Inflammatory macrophage (primary cell): Measurements from ENCODE around the gene SLC1A2.

ENCODE experiments used
- DNase-seq, 2 donors: peaks; one replicate each; pipeline ENCODE4 v3.0.0-alpha.2; 2020 to 2022

SLC1A2 gene

GRCh38 chr11:35412285-35412684, 7.1 kb downstream of the SLC1A2 start:
- peak in 1 of 2 donors; percentile 14 for DNase-seq

- DNase-seq: no peak
These were observed 12.3 kb downstream of the SLC1A2 start for GRCh38 chr11:35407041-35407440.

GRCh38 chr11:35404388-35404775, 15.0 kb downstream of the SLC1A2 start:
- DNase-seq: peak; percentile 59 to 61

GRCh38 chr11:35403765-35404387, 15.5 kb downstream of the SLC1A2 start:
- no peak for DNase-seq

GRCh38 chr11:35402751-35403660, 16.4 kb downstream of the SLC1A2 start:
- DNase-seq: no peak

- DNase-seq: no peak
These were observed 20.5 kb downstream of the SLC1A2 start for GRCh38 chr11:35398881-35399280.

GRCh38 chr11:35394941-35395340, 24.4 kb downstream of the SLC1A2 start:
- no peak for DNase-seq

GRCh38 chr11:35393098-35393497, 26.3 kb downstream of the SLC1A2 start:
- no peak for DNase-seq

- peak; percentile 83 to 88 for DNase-seq
These were observed 27.3 kb downstream of the SLC1A2 start for GRCh38 chr11:35391922-35392688.

GRCh38 chr11:35390737-35391682, 28.3 kb downstream of the SLC1A2 start:
- peak; percentile 83 to 84 for DNase-seq

GRCh38 chr11:35389897-35390465, 29.4 kb downstream of the SLC1A2 start:
- DNase-seq: peak; percentile 54 to 75

GRCh38 chr11:35389112-35389511, 30.2 kb downstream of the SLC1A2 start:
- no peak for DNase-seq

GRCh38 chr11:35388061-35388460, 31.3 kb downstream of the SLC1A2 start:
- no peak for DNase-seq

GRCh38 chr11:35387111-35387982, 32.0 kb downstream of the SLC1A2 start:
- DNase-seq: no peak

GRCh38 chr11:35383953-35384352, 35.4 kb downstream of the SLC1A2 start:
- no peak for DNase-seq

GRCh38 chr11:35381709-35382322, 37.5 kb downstream of the SLC1A2 start:
- no peak for DNase-seq

GRCh38 chr11:35380603-35381002, 38.8 kb downstream of the SLC1A2 start:
- peak in 1 of 2 donors; percentile 29 for DNase-seq

GRCh38 chr11:35377262-35377661, 42.1 kb downstream of the SLC1A2 start:
- no peak for DNase-seq

- DNase-seq: no peak
These were observed 42.7 kb downstream of the SLC1A2 start for GRCh38 chr11:35376613-35377012.

GRCh38 chr11:35376118-35376510, 43.2 kb downstream of the SLC1A2 start:
- DNase-seq: no peak
